GM18909 (cell line): ENCODE results near the gene COLQ.
"Not testable (repeated sequence)": the region's sequence is repeated elsewhere in the genome, so short reads cannot be mapped to it uniquely, and the experiment has no call there.

ENCODE experiments used
- ATAC-seq: cut with Tn5 transposase; IDR thresholded peaks from one replicate; pipeline ENCODE4 v1.9.1; 2021; ENCODE audit warnings: mild to moderate bottlenecking; ENCODE audit not compliant: unreplicated experiment, poor library complexity

COLQ gene

GRCh38 chr3:15458212-15458780 is 63.2 kb downstream of the COLQ start:
- ATAC-seq: no peak

DNA sequence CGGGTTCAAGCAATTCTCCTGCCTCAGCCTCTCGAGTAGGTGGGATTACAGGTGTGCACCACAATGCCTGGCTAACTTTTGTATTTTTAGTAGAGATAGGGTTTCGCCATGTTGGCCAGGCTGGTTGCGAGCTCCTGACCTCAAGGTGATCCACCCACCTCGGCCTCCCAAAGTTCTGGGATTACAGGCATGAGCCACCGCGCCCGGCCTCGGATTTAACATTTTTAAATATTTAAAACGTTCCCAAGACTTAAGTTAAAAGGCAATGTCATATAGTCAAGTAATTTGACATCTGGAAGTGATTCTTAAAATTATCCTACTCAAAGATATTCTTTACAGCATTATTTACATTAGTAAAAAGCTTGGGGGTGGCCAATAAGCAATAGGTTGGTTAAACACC is 64.6 kb downstream of the COLQ start:
- not testable (repeated sequence) for ATAC-seq

- ATAC-seq: no peak
These were observed 65.2 kb downstream of the COLQ start for GRCh38 chr3:15456321-15456720.

DNA sequence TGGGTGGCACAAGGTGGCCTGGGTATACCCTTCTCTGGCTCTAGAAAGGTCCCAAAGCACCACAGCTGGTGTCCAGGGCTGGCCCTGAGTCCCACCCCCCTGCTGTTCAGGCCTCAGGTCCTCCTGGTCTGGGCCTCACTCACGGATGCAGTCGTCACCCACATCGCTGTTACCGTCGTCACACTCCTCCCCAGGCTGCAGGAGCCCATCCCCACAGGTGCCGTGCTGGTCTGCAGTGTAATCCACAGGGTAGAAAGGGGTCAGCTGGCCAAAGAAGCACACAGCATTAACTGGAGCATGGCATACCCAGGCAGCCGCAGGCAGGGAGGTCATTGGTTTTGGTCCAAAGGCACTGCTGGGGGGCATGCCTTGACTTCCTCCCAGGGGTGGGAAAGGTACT is 65.8 kb downstream of the COLQ start:
- no peak for ATAC-seq

DNA sequence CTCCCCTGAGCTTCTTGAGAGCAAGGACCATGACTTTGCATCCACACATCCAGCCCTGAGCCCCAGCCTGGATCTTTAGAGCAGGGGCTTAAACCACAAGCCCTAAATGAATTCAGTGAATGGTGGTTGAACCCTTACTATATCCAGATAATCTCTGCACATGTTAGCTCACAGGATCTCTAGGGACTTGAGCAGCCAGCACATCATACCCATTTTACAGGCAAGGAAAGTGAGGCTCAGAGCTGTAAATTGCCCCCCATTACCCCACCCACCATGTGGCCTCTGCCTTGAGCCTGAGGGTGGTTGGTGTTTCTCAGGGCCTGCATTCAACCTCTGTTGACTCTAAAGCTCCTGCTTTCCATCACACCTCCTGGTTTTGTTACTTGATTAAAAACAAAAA is 66.5 kb downstream of the COLQ start:
- ATAC-seq: no peak

DNA sequence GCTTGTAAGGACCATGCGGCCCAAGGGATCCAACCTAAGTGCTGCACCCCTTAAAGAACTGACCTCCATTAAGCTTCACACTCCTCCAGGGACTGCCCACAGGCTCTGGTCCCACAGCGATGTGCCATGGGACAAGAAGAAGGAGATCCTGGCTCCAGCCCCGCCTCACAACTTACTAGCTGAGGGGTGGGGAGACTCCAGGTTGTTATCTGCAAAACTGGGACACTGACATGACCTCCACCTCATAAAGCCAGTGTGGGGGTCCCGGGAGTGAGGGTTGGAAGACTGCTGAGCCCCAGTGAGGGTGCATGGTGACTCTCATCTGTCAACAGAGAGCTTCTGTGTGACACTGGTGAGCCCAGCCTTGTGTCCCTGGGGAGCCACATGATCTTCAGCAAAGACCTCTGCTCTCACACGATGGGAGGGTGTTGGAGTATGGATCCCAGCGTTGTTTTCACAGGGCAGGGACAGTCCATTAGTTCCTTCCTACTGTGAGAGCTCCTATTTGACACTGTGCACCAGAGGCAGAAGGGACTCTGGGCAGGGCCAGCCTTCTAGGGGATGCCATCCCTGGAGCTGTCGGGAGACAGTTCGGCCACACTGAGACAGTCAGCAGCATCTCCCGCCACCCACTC is 67.4 kb downstream of the COLQ start:
- no peak for ATAC-seq

DNA sequence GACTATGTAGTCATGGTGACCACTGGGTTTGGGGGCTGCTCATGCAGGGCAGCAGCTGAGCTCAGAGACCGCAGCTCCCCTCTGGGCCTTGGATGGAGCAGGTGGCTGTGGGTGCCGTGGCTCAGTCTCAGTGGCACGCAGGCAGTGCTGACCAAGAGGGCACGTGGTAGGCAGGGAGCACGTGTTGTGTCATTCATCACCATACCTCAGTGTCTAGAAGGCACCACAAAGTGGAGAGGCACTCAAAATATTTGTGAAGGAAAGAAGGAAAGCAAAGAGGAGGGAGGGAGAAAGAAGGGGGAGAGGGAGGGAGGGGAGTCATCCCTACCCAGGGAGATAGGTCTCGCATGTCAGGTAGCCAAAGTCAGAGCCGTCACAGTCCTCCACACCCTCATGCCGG is 68.0 kb downstream of the COLQ start:
- no peak for ATAC-seq

DNA sequence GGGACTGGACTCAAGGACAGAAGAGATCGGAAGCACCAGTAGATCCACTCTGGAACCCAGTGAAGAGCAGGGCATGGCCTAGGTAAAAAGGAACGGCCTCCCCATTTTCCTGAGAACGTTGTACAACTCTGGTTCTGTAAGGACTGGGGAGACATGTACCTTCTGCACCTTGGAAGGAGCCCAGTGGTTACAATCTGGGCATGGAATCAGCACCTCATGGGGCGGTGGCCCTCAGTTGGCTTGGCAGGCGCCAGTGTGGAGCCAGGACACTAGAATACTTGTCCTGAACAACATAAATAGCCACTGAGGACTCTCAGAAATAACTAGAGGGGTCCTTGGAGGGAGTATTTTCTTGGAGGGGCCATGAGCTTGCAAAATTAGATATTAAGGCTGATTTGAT is 68.5 kb downstream of the COLQ start:
- no peak for ATAC-seq

GRCh38 chr3:15452156-15452555 is 69.3 kb downstream of the COLQ start:
- no peak for ATAC-seq

- no peak for ATAC-seq
These were observed 70.0 kb downstream of the COLQ start for GRCh38 chr3:15451216-15452113.

DNA sequence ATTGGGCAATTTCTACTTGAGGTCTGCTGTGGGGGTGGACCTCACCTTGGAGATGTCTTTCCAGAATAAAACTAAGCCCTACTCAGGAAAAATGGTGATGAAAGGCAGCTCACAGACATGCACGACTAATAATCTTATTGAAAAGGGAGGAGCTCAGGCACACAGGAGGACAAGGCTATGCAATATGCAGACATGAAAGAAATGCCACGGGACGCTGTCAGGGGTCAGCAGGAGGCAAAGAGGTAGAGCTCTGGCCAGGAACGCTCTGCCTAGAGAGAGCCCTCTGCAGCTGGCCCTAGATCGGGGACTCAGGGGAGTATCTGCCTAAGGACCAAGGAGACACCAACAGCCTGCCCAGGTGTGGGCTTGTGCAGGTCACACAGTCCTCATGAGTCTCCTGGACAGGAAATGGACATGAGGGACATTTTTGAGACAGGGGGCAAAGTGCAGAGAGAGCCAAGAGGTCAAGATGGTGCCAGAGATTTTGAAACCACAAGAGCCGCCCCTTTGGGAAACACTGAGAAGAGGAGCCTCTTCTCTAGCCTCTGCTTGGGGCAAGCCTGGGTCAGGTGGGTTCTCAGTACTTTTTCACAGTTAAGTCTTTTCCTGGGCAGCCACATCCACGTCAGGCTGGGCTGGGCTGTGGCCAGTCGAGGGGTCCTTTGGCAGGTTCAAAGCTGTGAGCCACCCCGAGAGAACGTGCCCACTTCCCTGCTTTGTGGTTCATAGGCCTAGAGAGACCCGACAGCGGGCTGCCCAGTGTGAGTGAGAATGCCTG is 70.9 kb downstream of the COLQ start:
- ATAC-seq: no peak

DNA sequence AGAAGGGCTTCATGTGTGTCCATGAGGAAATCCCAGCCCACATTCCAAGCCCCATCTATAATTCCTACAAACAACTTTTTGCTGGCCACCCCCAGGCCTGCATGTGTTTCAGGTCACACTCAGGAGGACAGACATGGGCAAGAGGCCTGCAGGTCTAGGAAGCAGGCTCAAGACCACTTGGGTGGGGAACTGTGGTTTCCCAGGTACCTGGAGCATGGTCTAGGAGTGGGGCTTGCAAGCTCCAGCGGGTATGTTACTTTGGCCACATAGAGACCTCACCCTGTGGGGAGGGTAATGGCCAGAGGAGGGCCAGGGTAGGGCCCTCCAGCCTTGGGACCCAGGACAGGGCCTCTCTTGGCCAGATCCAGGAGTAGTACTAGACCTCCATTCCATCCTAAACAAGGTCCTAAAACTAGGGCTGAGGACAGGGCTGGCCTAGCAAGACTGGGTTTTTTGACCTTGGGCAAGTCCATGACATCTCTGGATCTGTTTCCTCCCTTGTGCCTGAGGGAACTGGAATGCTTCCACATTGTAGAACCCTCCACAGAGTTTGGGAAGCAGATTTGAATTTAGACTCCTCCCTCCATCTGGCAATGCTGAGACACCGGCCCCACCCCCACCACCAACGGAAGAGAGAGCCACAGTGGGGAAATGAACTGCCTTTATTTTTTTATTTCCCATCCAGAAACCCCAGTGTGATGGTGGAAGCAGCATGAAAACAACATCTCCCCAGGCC is 71.8 kb downstream of the COLQ start:
- no peak for ATAC-seq

- ATAC-seq: no peak
These were observed 77.5 kb downstream of the COLQ start for GRCh38 chr3:15443826-15444524.

- ATAC-seq: no peak
These were observed 80.6 kb downstream of the COLQ start for GRCh38 chr3:15440891-15441290.

- ATAC-seq: no peak
These were observed 82.0 kb downstream of the COLQ start for GRCh38 chr3:15439476-15439875.

DNA sequence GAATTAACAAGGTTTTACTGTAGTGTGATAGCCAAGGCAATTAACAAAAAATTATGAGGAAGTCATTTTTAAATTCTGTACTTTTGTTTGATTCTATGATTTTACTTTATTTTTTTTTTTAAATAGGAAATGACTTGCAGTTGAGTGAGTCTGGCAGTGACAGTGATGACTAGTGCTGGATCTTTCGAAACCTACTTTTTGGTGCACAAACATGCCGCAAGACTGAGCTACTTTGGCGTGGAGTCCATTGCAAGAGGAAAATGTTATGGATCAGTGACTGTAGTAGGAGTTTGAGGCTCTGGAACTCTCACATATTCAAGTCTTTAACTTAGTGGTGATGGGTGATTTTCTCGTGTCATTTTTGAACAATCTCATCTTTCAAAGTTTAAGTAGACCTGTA is 82.5 kb downstream of the COLQ start:
- ATAC-seq: no peak

DNA sequence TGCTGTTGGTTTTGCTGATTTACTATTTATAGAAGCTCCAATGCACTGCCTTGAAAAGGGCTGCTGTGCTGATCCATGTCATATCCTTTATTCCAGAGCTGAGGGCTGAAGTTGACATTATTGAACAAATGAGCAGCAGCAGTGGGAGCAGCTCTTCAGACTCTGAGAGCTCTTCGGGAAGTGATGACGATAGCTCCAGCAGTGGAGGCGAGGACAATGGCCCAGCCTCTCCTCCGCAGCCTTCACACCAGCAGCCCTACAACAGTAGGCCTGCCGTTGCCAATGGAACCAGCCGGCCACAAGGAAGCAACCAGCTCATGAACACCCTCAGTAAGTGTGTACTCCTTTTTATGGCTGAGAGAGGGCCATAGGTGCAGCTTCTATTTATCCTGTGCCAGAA is 85.3 kb downstream of the COLQ start:
- ATAC-seq: no peak

DNA sequence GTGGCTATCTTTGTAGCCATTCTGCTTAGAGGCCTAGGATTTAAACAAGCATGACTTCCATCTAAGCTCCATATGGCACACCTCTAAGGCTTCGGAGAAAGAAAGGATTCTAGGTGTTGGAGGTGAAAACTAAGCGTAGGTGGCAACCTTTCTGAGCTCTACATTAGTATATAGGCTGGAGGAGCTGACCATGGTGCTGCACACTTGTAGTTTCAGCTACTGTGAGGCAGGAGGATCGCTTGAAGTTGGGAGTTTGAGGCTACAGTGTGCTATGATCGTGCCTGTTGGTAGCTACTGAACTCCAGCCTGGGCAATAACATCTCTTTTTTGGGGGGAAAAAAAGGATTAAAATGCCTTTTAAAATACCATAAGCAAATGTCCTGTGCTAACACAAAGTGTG is 86.8 kb downstream of the COLQ start:
- no peak for ATAC-seq

DNA sequence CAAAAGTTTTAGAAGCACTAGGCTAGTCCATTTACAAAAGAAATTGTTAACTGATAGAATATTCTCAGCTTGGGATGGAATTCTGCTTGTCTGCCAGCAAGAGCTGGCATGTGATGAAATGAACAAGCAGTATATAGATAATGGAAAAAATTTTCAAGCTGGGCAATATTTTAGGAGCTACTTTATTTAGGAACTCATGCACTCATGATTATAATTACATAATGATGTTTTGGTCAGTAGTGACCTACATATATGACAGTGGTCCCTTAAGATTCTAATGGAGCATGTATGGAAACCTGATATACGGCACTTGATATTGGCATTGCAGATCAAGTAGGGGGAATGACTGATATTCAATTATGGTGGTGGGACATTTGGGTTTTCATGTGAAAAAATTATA is 88.0 kb downstream of the COLQ start:
- ATAC-seq: no peak
